Measurements from ENCODE around the gene GPR15. TPM values are rescaled to one million over a fixed set of nuclear protein-coding genes. Genes with fewer than 3 reads are reported as not detected.

GPR15 gene
- total RNA-seq, 1 experiment from 2014 or later: not detected

- TF ChIP-seq ATF2 (CRISPR knock-in tag; IDR thresholded peaks at IDR 0.05; ENCODE audit: borderline replicate concordance, low read depth) (no peak), NR2C2 (CRISPR knock-in tag; IDR thresholded peaks at IDR 0.05) (no peak), SMAD3 (CRISPR knock-in tag; IDR thresholded peaks at IDR 0.05; ENCODE audit: borderline replicate concordance) (no peak), ZBTB21 (CRISPR knock-in tag; IDR thresholded peaks at IDR 0.05; ENCODE audit: borderline replicate concordance) (no peak), ZBTB43 (CRISPR knock-in tag; IDR thresholded peaks at IDR 0.05) (no peak), PREB (CRISPR knock-in tag; IDR thresholded peaks at IDR 0.05; ENCODE audit: borderline replicate concordance) (no peak), ZSCAN18 (CRISPR knock-in tag; IDR thresholded peaks at IDR 0.05) (no peak), JAZF1 (CRISPR knock-in tag; IDR thresholded peaks at IDR 0.05) (no peak)
These were observed 14.2 kb downstream of the GPR15 start (continued) for GRCh38 chr3:98545940-98546339.

GRCh38 chr3:98548544-98548943, 16.8 kb downstream of the GPR15 start:
- no peaks in the 10 kb centered on the region for H3K27me3 Mint-ChIP-seq (ENCODE audit: low read depth)
- H3K4me3 Mint-ChIP-seq: no peak overlapping the region
- DNase-seq (ENCODE audit: low spot score) (no peak), ATAC-seq (no peak)
- H3K27ac Mint-ChIP-seq: no peak overlapping the region
- no peaks in the 10 kb centered on the region for H3K36me3 Mint-ChIP-seq
- H3K4me1 Mint-ChIP-seq: peaks cover 5% of the 10 kb centered on the region; the same call in 1 of the 2 replicates
- POLR2A ChIA-PET: no interaction called here
- CTCF ChIA-PET: no interaction called here
- H3K9me3 Mint-ChIP-seq: no peaks in the 10 kb centered on the region
- TF ChIP-seq FOXJ3 (CRISPR knock-in tag; IDR thresholded peaks at IDR 0.05; ENCODE audit: borderline replicate concordance) (no peak), ZNF532 (CRISPR knock-in tag; IDR thresholded peaks at IDR 0.05; ENCODE audit: borderline replicate concordance) (no peak), GRHL2 (CRISPR knock-in tag; IDR thresholded peaks at IDR 0.05; ENCODE audit: insufficient replicate concordance, severe bottlenecking) (no peak), PRRX2 (CRISPR knock-in tag; IDR thresholded peaks at IDR 0.05) (no peak), ZNF138 (CRISPR knock-in tag; conservative IDR thresholded peaks at IDR 0.05) (no peak), AR (CRISPR knock-in tag; IDR thresholded peaks at IDR 0.05) (no peak), ZNF281 (CRISPR knock-in tag; IDR thresholded peaks at IDR 0.05) (no peak), HMGXB4 (CRISPR knock-in tag; IDR thresholded peaks at IDR 0.05) (no peak)

Data from WTC11 (cell line).